Prostate gland (tissue), 2 donors: ENCODE results near the gene CUX1.

Source experiments
- CTCF ChIP-seq, 4 experiments: fragments of 200-600 bp in 2 of 4; fragments of 450-650 bp in 2 of 4; sonication (generic) in 2 of 4; IDR thresholded peaks; 1 replicate in 3 of 4; 2 replicates in 1 of 4; pipeline ENCODE4 v1.5.1; 2016 to 2019; ENCODE audit warnings: antibody characterized with exemption in 4 of 4, mild to moderate bottlenecking in 2 of 4, moderate library complexity in 2 of 4
- POLR2A ChIP-seq: fragments of 450-650 bp; IDR thresholded peaks from one replicate; pipeline ENCODE4 v1.6.1; 2016; ENCODE audit warnings: antibody characterized with exemption, mild to moderate bottlenecking
- POLR2AphosphoS5 ChIP-seq: sonication (generic); formaldehyde crosslinking; IDR thresholded peaks from one replicate; pipeline ENCODE4 v1.6.1; 2017; ENCODE audit warnings: antibody characterized with exemption

GRCh38 chr7:101858437-101859385, 41.3 kb downstream of the CUX1 start:
- no peak for TF ChIP-seq POLR2A
- no peak for TF ChIP-seq POLR2AphosphoS5
- no peak for TF ChIP-seq CTCF (IDR thresholded peaks at IDR 0.05)
